ENCODE measurements around the gene PDGFRB.

- TF ChIP-seq CTCF (IDR thresholded peaks at IDR 0.05) (no peak), POLR2A (IDR thresholded peaks at IDR 0.05) (no peak), POLR2AphosphoS5 (IDR thresholded peaks at IDR 0.05; ENCODE audit: insufficient read depth in 1 of 2, low read depth in 1 of 2) (no peak)
Observed at GRCh38 chr5:150137168-150137957, 18.3 kb downstream of the PDGFRB start.

All from vagina (tissue), 2 donors.